GM12892 (cell line): Measurements from ENCODE around the gene LGI4.

Source experiments
- POLR2AphosphoS5 ChIP-seq: IDR thresholded peaks from 2 replicates; pipeline ENCODE4 v1.6.1; 2011; ENCODE audit warnings: low read depth, low read length, control low read depth
- TAF1 ChIP-seq: IDR thresholded peaks from 2 replicates; pipeline ENCODE4 v1.6.1; 2011; ENCODE audit warnings: low read depth, mild to moderate bottlenecking, control low read depth, low read length, borderline replicate concordance

GRCh38 chr19:35116072-35116801 is 18.6 kb downstream of the LGI4 start:
- TF ChIP-seq TAF1 (no peak), POLR2AphosphoS5 (no peak)
